AG04449 (cell line): ENCODE measurements around the gene NOC2L.
A peak's percentile ranks its signal among the peaks of the same experiment; 100 is the strongest.

Experiments
- CTCF ChIA-PET: fragments of 350-600 bp; formaldehyde crosslinking; extraction: SDS; loops from one replicate; lab custom pipeline; 2021; ENCODE audit warnings: antibody characterized with exemption; lab: Yijun Ruan, JAX
- POLR2A ChIA-PET: fragments of 400-600, 350-600 bp; formaldehyde crosslinking; extraction: SDS; loops from one replicate; lab custom pipeline; 2020; ENCODE audit warnings: antibody characterized with exemption, inconsistent platforms; lab: Yijun Ruan, JAX
- DNase-seq: peaks from one replicate; pipeline ENCODE4 v3.0.0-alpha.2; 2010; ENCODE audit warnings: low read depth, low spot score
- H3K4me3 ChIP-seq: 2 replicates; pipeline ENCODE4 v1.5.1; 2011; ENCODE audit warnings: low read depth, mild to moderate bottlenecking, control low read depth, low read length
- TF ChIP-seq, protein P1 (sequence below): IDR thresholded peaks from one replicate; pipeline ENCODE4 v1.5.1; 2011; ENCODE audit warnings: mild to moderate bottlenecking, moderate library complexity, low read length, control low read depth, inconsistent platforms; ENCODE audit not compliant: insufficient read depth; ENCODE audit errors: missing control alignments

Gene NOC2L

GRCh38 chr1:966704-967300 lies 7.7 kb upstream of the NOC2L start:
- TF ChIP-seq, protein P1, sequence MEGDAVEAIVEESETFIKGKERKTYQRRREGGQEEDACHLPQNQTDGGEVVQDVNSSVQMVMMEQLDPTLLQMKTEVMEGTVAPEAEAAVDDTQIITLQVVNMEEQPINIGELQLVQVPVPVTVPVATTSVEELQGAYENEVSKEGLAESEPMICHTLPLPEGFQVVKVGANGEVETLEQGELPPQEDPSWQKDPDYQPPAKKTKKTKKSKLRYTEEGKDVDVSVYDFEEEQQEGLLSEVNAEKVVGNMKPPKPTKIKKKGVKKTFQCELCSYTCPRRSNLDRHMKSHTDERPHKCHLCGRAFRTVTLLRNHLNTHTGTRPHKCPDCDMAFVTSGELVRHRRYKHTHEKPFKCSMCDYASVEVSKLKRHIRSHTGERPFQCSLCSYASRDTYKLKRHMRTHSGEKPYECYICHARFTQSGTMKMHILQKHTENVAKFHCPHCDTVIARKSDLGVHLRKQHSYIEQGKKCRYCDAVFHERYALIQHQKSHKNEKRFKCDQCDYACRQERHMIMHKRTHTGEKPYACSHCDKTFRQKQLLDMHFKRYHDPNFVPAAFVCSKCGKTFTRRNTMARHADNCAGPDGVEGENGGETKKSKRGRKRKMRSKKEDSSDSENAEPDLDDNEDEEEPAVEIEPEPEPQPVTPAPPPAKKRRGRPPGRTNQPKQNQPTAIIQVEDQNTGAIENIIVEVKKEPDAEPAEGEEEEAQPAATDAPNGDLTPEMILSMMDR: no peak
- no peak for DNase-seq
- ChIA-PET POLR2A (interaction anchor here (0.7 to 2.3 kb wide), 5 partner anchors 9 to 58 kb away, joined by 3 to 8 read pairs (median 4); no protein-coding TSS in a partner anchor), CTCF (interaction anchor here (0.6 to 2.2 kb wide), 9 partner anchors 9 to 97 kb away, joined by 3 to 13 read pairs (median 3); no protein-coding TSS in a partner anchor)
- peak overlapping the region; percentile 72 for H3K4me3 ChIP-seq

DNA sequence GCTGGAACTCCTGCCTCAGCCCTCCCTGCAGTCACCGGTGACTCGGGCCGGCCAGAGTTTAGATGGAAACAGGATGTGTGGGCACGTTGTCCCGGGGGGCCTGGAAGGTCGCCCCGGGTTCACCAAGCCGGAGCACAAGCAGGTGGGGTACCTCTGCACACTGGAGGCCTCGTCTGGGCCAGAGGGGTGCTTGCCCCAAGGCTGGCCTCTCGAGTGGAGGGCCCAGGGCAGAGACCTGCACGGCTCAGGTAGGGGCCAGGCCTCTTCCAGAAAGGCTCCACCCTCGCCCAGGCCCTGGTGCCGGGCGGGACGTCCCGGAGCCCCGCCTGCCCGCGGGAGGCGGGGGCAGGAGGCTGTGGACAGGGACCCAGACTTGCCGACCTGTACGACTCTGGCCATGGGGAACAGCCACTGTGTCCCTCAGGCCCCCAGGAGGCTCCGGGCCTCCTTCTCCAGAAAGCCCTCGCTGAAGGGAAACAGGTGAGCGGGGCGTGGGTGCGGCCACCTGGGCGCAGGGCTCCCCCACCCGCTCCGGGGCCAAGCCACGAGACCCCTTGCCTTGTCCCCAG lies 7.2 kb upstream of the NOC2L start, which contains the start of gene PLEKHN1:
Gene PLEKHN1 (plus strand): TSS at position 348 of the 569 bp plus-strand sequence. CDS start 50 bp downstream, at position 398.
- POLR2A ChIA-PET: interaction anchor here (0.8 to 2.3 kb wide), 4 partner anchors 10 to 58 kb away, joined by 3 to 8 read pairs (median 4); no protein-coding TSS in a partner anchor
- TF ChIP-seq, protein P1: no peak
- CTCF ChIA-PET: interaction anchor here (0.6 to 2.2 kb wide), 6 partner anchors 10 to 98 kb away, joined by 3 to 13 read pairs (median 4); no protein-coding TSS in a partner anchor

DNA sequence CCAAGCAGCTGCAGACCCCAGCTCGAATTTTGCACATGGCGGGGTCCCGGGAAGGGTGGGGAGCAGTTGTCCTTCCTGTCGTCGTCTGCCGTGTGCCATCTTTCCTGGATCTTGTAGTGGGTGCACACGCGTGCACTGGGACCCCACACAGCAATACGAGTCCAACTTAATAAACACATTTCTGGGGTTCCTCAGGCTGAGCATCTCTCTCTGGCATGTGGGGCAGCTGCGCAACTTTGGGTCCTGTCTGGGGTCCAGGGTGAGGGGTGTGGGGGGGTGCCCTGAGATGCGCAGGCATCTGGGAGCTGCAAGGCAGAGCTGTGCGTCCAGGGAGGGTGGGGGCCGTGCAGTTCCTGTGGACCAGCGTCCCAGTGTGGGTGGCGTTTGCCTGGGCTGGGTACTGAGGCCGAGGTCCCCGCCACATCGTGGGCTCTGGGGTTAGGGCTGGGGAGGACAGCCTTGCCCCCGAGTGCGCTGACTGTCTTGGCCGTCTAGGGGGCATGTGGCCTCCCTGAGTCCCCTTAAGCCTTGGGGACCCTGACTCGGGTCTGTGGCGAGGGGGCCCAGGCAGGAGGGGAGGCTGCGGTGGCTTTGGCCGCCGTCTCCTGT lies 6.6 kb upstream of the NOC2L start:
- no peak overlapping the region for H3K4me3 ChIP-seq
- TF ChIP-seq, protein P1: no peak
- ChIA-PET CTCF (interaction anchor here (1.0 to 1.2 kb wide), 2 partner anchors 10 to 98 kb away, joined by 3 to 4 read pairs; no protein-coding TSS in a partner anchor), POLR2A (no interaction called here)
- no peak for DNase-seq

More for the DNA sequence above, 7.2 kb upstream of the NOC2L start, which contains the start of gene PLEKHN1:
- DNase-seq: no peak
- peak within 1 kb of the TSS; percentile 72 for H3K4me3 ChIP-seq

- ChIA-PET POLR2A (no interaction called here), CTCF (interaction anchor here (1.0 kb wide), 1 partner anchor 11 kb away, joined by 3 read pairs; no protein-coding TSS in a partner anchor)
- no peak overlapping the region for H3K4me3 ChIP-seq
- TF ChIP-seq, protein P1: no peak
- no peak for DNase-seq
Measured at GRCh38 chr1:964691-965525, 5.9 kb upstream of the NOC2L start.

- no peak overlapping the region for H3K4me3 ChIP-seq
- no peak for DNase-seq
- TF ChIP-seq, protein P1: no peak
- CTCF ChIA-PET: interaction anchor here (0.8 kb wide), 1 partner anchor 13 kb away, joined by 3 read pairs; no protein-coding TSS in a partner anchor
- POLR2A ChIA-PET: no interaction called here
Measured at GRCh38 chr1:963746-964525, 4.9 kb upstream of the NOC2L start.
